Glomerular visceral epithelial cell (primary cell): ENCODE data around the gene TENT4B.
"Not testable (repeated sequence)": the region's sequence is repeated elsewhere in the genome, so short reads cannot be mapped to it uniquely, and the experiment has no call there.

Experiments used
- DNase-seq: peaks from one replicate; pipeline ENCODE4 v3.0.0-alpha.2; 2016; ENCODE audit errors: extremely low spot score

TENT4B gene

GRCh38 chr16:50229149-50229726 lies 76.1 kb downstream of the TENT4B start:
- no peak for DNase-seq

- no peak for DNase-seq
Observed at GRCh38 chr16:50234771-50235556, 81.9 kb downstream of the TENT4B start.

- DNase-seq: no peak
Observed at GRCh38 chr16:50235581-50235980, 82.5 kb downstream of the TENT4B start.

- no peak for DNase-seq
Observed at GRCh38 chr16:50238314-50238713, 85.2 kb downstream of the TENT4B start.

GRCh38 chr16:50238868-50239301 lies 85.8 kb downstream of the TENT4B start:
- DNase-seq: no peak

GRCh38 chr16:50243024-50243423 lies 89.9 kb downstream of the TENT4B start:
- not testable (repeated sequence) for DNase-seq

GRCh38 chr16:50244140-50244503 lies 91.0 kb downstream of the TENT4B start:
- DNase-seq: no peak

- DNase-seq: no peak
Observed at GRCh38 chr16:50244504-50245416, 91.7 kb downstream of the TENT4B start.

GRCh38 chr16:50245417-50246298 lies 92.6 kb downstream of the TENT4B start:
- peak; percentile 43 for DNase-seq

GRCh38 chr16:50246299-50247122 lies 93.4 kb downstream of the TENT4B start:
- DNase-seq: no peak

- DNase-seq: no peak
Observed at GRCh38 chr16:50247123-50247905, 94.2 kb downstream of the TENT4B start.

GRCh38 chr16:50247906-50248608 lies 95.0 kb downstream of the TENT4B start:
- DNase-seq: no peak

GRCh38 chr16:50248845-50249244 lies 95.7 kb downstream of the TENT4B start:
- DNase-seq: no peak

GRCh38 chr16:50251375-50252081 lies 98.4 kb downstream of the TENT4B start:
- DNase-seq: peak; percentile 80

- no peak for DNase-seq
Observed at GRCh38 chr16:50252082-50252611, 99.0 kb downstream of the TENT4B start.

GRCh38 chr16:50252874-50253513 lies 99.9 kb downstream of the TENT4B start:
- DNase-seq: no peak

- DNase-seq: no peak
Observed at GRCh38 chr16:50253514-50253910, 100.4 kb downstream of the TENT4B start.

GRCh38 chr16:50254072-50254471 lies 101.0 kb downstream of the TENT4B start:
- DNase-seq: no peak
